K562 (cell line): Measurements from ENCODE around the gene MAP4K1. TPM values are rescaled to one million over a fixed set of nuclear protein-coding genes. Genes with fewer than 3 reads are reported as not detected.

Experiments used
- CHAMP1 ChIP-seq: fragments of 450-650 bp; IDR thresholded peaks from 2 replicates; pipeline ENCODE4 v1.6.1; 2016; ENCODE audit warnings: mild to moderate bottlenecking
- FOXP1 ChIP-seq: sonication (generic); formaldehyde crosslinking; IDR thresholded peaks from 2 replicates; pipeline ENCODE4 v1.8.0; 2022; ENCODE audit warnings: mild to moderate bottlenecking, missing genetic modification reagents
- GABPB1 ChIP-seq: sonication (generic); formaldehyde crosslinking; IDR thresholded peaks from 2 replicates; pipeline ENCODE4 v1.8.0; 2022; ENCODE audit warnings: mild to moderate bottlenecking, missing genetic modification reagents
- HBP1 ChIP-seq: fragments of 450-650 bp; formaldehyde crosslinking; IDR thresholded peaks from 2 replicates; pipeline ENCODE4 v1.4.0; 2022; ENCODE audit warnings: missing genetic modification characterization
- HDAC2 ChIP-seq: fragments of 450-650 bp; IDR thresholded peaks from 2 replicates; pipeline ENCODE4 v1.6.1; 2016; ENCODE audit warnings: mild to moderate bottlenecking
- HEY1 ChIP-seq: fragments of 250-450 bp; sonication (Bioruptor Pico); IDR thresholded peaks from 2 replicates; pipeline ENCODE4 v1.5.0; 2020; ENCODE audit warnings: mild to moderate bottlenecking, moderate library complexity, borderline replicate concordance
- KHSRP ChIP-seq: fragments of 450-650 bp; IDR thresholded peaks from 2 replicates; pipeline ENCODE4 v1.6.1; 2017
- KLF10 ChIP-seq: fragments of 250-450 bp; sonication (Bioruptor Pico); IDR thresholded peaks from 2 replicates; pipeline ENCODE4 v1.6.1; 2021; ENCODE audit warnings: matching md5 sums
- MXI1 ChIP-seq: IDR thresholded peaks from 2 replicates; pipeline ENCODE4 v1.6.1; 2011; ENCODE audit warnings: low read depth, mild to moderate bottlenecking, improper control_type of control experiment, low read length
- NCOA2 ChIP-seq, 2 experiments: fragments of 450-650 bp; IDR thresholded peaks; 2 replicates each; pipeline ENCODE4 v1.6.1; 2018; ENCODE audit warnings: mild to moderate bottlenecking in 2 of 2, moderate library complexity in 1 of 2; ENCODE audit not compliant: partially characterized antibody in 2 of 2
- NFXL1 ChIP-seq: fragments of 450-650 bp; formaldehyde crosslinking; IDR thresholded peaks from 2 replicates; pipeline ENCODE4 v1.4.0; 2021; ENCODE audit warnings: mild to moderate bottlenecking
- PHF21A ChIP-seq: fragments of 450-650 bp; IDR thresholded peaks from 2 replicates; pipeline ENCODE4 v1.6.1; 2017; ENCODE audit warnings: low read depth, borderline replicate concordance
- SP1 ChIP-seq: sonication (generic); formaldehyde crosslinking; IDR thresholded peaks from 2 replicates; pipeline ENCODE4 v1.8.1; 2022; ENCODE audit warnings: mild to moderate bottlenecking, missing genetic modification reagents
- SREBF1 ChIP-seq: fragments of 150-350 bp; IDR thresholded peaks from 2 replicates; pipeline ENCODE4 v1.6.1; 2014; ENCODE audit warnings: antibody characterized with exemption, low read depth, low read length, borderline replicate concordance
- TEAD4 ChIP-seq, 2 experiments: sonication (generic) in 1 of 2; formaldehyde crosslinking in 1 of 2; IDR thresholded peaks; 2 replicates each; pipeline versions ENCODE4 v1.6.1 to v1.8.0; 2012 to 2022; ENCODE audit warnings: borderline replicate concordance in 1 of 2, inconsistent platforms in 1 of 2, low read length in 1 of 2, mild to moderate bottlenecking in 1 of 2, missing genetic modification reagents in 1 of 2
- ZNF121 ChIP-seq: sonication (generic); formaldehyde crosslinking; conservative IDR thresholded peaks from 2 replicates; pipeline ENCODE4 v1.8.0; 2022; ENCODE audit warnings: missing genetic modification reagents
- ZNF354B ChIP-seq: fragments of 250-450 bp; sonication (Bioruptor Pico); IDR thresholded peaks from 2 replicates; pipeline ENCODE4 v1.4.0; 2020
- ZNF384 ChIP-seq: IDR thresholded peaks from 2 replicates; pipeline ENCODE4 v1.6.1; 2012; ENCODE audit warnings: low read depth, low read length, improper control_type of control experiment
- ZNF436 ChIP-seq: fragments of 250-450, 450-650 bp; sonication (Bioruptor Pico); formaldehyde crosslinking; IDR thresholded peaks from 2 replicates; pipeline ENCODE4 v1.7.0; 2020; ENCODE audit warnings: mild to moderate bottlenecking
- polyA plus RNA-seq, 8 experiments: library from polyadenylated mRNA; depleted of rRNA in 4 of 8; stranded (reverse) in 5 of 8; unstranded in 3 of 8; fragments of >200 nt; fragmentation: Nextera tagmentation in 2 of 8; fragmentation: Illumina TruSeq in 1 of 8; extraction: Ambion mirVana in 2 of 8; extraction: Trizol in 1 of 8; gene quantifications; 2 replicates each; pipeline versions ENCODE4 v1.2.1 to v1.2.3, GENCODE V29; 2011 to 2014; ENCODE audit warnings: inconsistent platforms in 1 of 8, missing spikeins in 1 of 8
- total RNA-seq, 7 experiments: library from RNA; depleted of rRNA in 6 of 7; stranded (reverse); fragments of >200 nt in 6 of 7; fragmentation: Illumina TruSeq in 2 of 7; extraction: Trizol in 2 of 7; gene quantifications; 2 replicates each; pipeline versions ENCODE4 v1.2.1 to v1.2.3, GENCODE V29; 2011 to 2021; ENCODE audit warnings: low replicate concordance in 1 of 7
- TF ChIP-seq, protein P1 (sequence below): fragments of 250-450 bp; sonication (Bioruptor Pico); IDR thresholded peaks from 2 replicates; pipeline ENCODE4 v1.4.0; 2020

Gene MAP4K1
- total and polyA plus RNA-seq, 9 of the 15 experiments (the other 6 are each of a cell fraction or from before 2014, with no cell fraction given), result 0.14 to 3.2 (median 0.73) TPM; not detected in 1

DNA sequence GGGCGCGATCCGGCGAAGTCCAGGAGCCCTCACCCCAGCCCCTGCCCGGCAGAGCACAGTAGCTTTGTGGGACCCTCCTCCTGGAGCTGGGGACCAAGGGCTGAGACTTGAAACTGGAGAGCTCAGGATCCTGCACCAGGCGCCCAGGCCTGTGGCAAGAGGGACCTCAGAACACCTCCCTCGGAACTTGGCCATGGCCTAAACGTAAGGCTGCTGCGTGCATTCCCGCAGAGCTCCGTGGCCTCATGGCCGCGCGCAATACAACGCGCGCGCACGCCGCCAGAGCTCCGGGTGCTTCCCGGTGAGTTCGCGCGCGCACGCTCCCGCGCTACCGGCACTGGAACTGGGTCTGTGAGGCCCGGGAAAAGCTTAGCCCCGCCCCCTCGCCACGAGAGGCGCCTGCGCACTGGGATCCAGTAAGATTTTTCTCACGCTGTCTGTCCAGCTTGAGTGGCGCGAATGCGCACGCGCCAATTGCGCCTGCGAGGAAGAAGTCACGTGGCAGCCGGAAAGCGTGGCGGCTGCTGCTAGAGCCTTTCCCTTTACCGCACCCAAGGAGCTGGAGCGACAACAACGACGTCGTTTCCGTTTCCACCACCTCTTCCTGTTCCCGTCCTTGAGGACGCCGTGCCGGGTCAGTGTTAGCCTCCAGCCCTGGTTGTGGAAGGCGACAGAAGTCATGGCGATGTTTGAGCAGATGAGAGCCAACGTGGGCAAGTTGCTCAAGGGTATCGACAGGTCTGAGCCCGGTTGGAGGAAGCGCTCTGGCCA lies 1.0 kb upstream of the MAP4K1 start, which contains the start of gene EIF3K (continued):
- TF ChIP-seq ZNF121 (no peak), MXI1 (peak; percentile 96), PHF21A (no peak), ZNF384 (no peak), FOXP1 (CRISPR knock-in tag) (no peak), ZNF436 (CRISPR knock-in tag) (no peak), NCOA2 (IDR thresholded peaks at IDR 0.05; ENCODE audit: partially characterized antibody in 2 of 2) (no peak), SP1 (CRISPR knock-in tag) (peak; percentile 68), NFXL1 (CRISPR knock-in tag) (no peak), HBP1 (CRISPR knock-in tag) (no peak), ZNF354B (CRISPR knock-in tag) (no peak), KLF10 (CRISPR knock-in tag) (no peak), KHSRP (no peak), GABPB1 (CRISPR knock-in tag) (peak; percentile 89), HEY1 (no peak), CHAMP1 (no peak), TEAD4 (IDR thresholded peaks at IDR 0.05; ENCODE audit: low read length) (no peak), TEAD4 (CRISPR knock-in tag; IDR thresholded peaks at IDR 0.05; ENCODE audit: borderline replicate concordance) (no peak), SREBF1 (peak; percentile 1; the same call in 1 of the 2 replicates), HDAC2 (peak; percentile 85)
- TF ChIP-seq, protein P1, sequence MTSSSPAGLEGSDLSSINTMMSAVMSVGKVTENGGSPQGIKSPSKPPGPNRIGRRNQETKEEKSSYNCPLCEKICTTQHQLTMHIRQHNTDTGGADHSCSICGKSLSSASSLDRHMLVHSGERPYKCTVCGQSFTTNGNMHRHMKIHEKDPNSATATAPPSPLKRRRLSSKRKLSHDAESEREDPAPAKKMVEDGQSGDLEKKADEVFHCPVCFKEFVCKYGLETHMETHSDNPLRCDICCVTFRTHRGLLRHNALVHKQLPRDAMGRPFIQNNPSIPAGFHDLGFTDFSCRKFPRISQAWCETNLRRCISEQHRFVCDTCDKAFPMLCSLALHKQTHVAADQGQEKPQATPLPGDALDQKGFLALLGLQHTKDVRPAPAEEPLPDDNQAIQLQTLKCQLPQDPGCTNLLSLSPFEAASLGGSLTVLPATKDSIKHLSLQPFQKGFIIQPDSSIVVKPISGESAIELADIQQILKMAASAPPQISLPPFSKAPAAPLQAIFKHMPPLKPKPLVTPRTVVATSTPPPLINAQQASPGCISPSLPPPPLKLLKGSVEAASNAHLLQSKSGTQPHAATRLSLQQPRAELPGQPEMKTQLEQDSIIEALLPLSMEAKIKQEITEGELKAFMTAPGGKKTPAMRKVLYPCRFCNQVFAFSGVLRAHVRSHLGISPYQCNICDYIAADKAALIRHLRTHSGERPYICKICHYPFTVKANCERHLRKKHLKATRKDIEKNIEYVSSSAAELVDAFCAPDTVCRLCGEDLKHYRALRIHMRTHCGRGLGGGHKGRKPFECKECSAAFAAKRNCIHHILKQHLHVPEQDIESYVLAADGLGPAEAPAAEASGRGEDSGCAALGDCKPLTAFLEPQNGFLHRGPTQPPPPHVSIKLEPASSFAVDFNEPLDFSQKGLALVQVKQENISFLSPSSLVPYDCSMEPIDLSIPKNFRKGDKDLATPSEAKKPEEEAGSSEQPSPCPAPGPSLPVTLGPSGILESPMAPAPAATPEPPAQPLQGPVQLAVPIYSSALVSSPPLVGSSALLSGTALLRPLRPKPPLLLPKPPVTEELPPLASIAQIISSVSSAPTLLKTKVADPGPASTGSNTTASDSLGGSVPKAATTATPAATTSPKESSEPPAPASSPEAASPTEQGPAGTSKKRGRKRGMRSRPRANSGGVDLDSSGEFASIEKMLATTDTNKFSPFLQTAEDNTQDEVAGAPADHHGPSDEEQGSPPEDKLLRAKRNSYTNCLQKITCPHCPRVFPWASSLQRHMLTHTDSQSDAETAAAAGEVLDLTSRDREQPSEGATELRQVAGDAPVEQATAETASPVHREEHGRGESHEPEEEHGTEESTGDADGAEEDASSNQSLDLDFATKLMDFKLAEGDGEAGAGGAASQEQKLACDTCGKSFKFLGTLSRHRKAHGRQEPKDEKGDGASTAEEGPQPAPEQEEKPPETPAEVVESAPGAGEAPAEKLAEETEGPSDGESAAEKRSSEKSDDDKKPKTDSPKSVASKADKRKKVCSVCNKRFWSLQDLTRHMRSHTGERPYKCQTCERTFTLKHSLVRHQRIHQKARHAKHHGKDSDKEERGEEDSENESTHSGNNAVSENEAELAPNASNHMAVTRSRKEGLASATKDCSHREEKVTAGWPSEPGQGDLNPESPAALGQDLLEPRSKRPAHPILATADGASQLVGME, result peak; percentile 82; the same call in 1 of the 2 replicates
